ENCODE results near the gene KCTD10.
A peak's percentile ranks its signal among the peaks of the same experiment; 100 is the strongest.

KCTD10 gene

DNA sequence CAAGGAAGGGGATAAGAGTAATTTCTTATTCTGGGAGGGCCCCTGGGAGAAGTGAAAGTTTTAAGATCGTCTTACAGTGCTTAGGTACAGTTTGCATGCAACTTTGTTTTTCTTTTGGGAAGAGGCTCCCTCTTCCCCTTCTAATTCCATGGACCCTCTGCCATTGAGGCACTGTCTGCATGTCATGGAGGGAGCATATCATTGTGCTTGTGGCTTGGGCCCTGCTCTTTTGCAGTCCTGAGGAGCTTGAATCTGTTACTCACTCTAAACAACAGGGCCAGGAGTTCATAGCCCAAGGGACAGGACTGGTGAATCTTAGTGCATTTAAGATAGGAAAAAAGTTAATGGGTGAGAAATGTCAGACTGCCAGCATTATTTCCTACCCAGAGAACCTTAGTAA, 2.7 kb upstream of the KCTD10 start:
- H3K4me1 ChIP-seq (ENCODE audit: insufficient read depth, low read length, severe bottlenecking) = peaks cover 18% of the 10 kb centered on the region

DNA sequence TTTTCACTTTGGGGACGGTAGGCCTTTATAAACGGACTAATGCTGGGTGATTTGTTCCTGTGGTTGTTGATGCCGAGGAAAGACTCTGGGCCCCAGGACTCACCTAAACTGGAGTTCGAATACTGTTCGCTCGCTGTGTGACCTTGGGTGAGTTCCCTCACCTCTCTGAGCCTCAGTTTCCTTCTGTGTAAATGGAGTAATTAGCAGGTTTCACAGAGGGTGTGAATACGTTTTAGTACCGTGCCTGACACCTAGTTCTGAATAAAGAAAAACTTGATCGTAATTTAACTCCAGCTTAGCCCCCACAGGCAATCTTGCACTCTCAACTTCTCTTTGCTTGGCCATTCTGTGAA, 839 bp upstream of the KCTD10 start:
- no peaks in the 10 kb centered on the region for H3K27me3 ChIP-seq (ENCODE audit: insufficient read depth, low read length)
- H2AFZ ChIP-seq (ENCODE audit: low read length) = no peak overlapping the region
- peaks cover 18% of the 10 kb centered on the region for H3K4me1 ChIP-seq (ENCODE audit: insufficient read depth, low read length, severe bottlenecking)
- H4K20me1 ChIP-seq (ENCODE audit: insufficient read depth, low read length) = no peaks in the 10 kb centered on the region
- H3K4me2 ChIP-seq (ENCODE audit: low read length) = peak overlapping the region; percentile 93
- TF ChIP-seq, protein P1, sequence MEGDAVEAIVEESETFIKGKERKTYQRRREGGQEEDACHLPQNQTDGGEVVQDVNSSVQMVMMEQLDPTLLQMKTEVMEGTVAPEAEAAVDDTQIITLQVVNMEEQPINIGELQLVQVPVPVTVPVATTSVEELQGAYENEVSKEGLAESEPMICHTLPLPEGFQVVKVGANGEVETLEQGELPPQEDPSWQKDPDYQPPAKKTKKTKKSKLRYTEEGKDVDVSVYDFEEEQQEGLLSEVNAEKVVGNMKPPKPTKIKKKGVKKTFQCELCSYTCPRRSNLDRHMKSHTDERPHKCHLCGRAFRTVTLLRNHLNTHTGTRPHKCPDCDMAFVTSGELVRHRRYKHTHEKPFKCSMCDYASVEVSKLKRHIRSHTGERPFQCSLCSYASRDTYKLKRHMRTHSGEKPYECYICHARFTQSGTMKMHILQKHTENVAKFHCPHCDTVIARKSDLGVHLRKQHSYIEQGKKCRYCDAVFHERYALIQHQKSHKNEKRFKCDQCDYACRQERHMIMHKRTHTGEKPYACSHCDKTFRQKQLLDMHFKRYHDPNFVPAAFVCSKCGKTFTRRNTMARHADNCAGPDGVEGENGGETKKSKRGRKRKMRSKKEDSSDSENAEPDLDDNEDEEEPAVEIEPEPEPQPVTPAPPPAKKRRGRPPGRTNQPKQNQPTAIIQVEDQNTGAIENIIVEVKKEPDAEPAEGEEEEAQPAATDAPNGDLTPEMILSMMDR (IDR thresholded peaks at IDR 0.05; ENCODE audit: low read length) = no peak
- no peak for TF ChIP-seq EZH2 (IDR thresholded peaks at IDR 0.05; ENCODE audit: borderline replicate concordance, low read length)
- H3K27ac ChIP-seq (ENCODE audit: low read depth, low read length, poor library complexity, severe bottlenecking) = no peak overlapping the region
- H3K9me3 ChIP-seq (ENCODE audit: low read length) = no peaks in the 10 kb centered on the region
- no peaks in the 10 kb centered on the region for H3F3A ChIP-seq (ENCODE audit: insufficient read depth, low read length)
- H3K79me2 ChIP-seq (ENCODE audit: insufficient read depth, low read length) = peaks cover 29% of the 10 kb centered on the region
- no peaks in the 10 kb centered on the region for H3K9me2 ChIP-seq (ENCODE audit: low read depth, low read length)
- no peaks in the 10 kb centered on the region for H3K36me3 ChIP-seq (ENCODE audit: insufficient read depth, low read length)
- peak overlapping the region; percentile 76 for H3K9ac ChIP-seq (ENCODE audit: low read length)
- peak overlapping the region; percentile 92 for H3K4me3 ChIP-seq (ENCODE audit: low read depth, low read length, poor library complexity, severe bottlenecking)

More for the DNA sequence above, 2.7 kb upstream of the KCTD10 start:
- TF ChIP-seq EZH2 (IDR thresholded peaks at IDR 0.05; ENCODE audit: borderline replicate concordance, low read length) = no peak
- TF ChIP-seq, protein P1 (IDR thresholded peaks at IDR 0.05; ENCODE audit: low read length) = no peak
- Histone ChIP-seq H3K9me2 (ENCODE audit: low read depth, low read length) (no peaks in the 10 kb centered on the region), H3K27ac (ENCODE audit: low read depth, low read length, poor library complexity, severe bottlenecking) (no peak overlapping the region), H3F3A (ENCODE audit: insufficient read depth, low read length) (no peaks in the 10 kb centered on the region), H3K36me3 (ENCODE audit: insufficient read depth, low read length) (no peaks in the 10 kb centered on the region), H3K4me2 (ENCODE audit: low read length) (no peak overlapping the region), H3K4me3 (ENCODE audit: low read depth, low read length, poor library complexity, severe bottlenecking) (no peak overlapping the region), H2AFZ (ENCODE audit: low read length) (no peak overlapping the region), H3K79me2 (ENCODE audit: insufficient read depth, low read length) (peaks cover 25% of the 10 kb centered on the region), H3K9ac (ENCODE audit: low read length) (no peak overlapping the region), H3K9me3 (ENCODE audit: low read length) (no peaks in the 10 kb centered on the region), H3K27me3 (ENCODE audit: insufficient read depth, low read length) (no peaks in the 10 kb centered on the region), H4K20me1 (ENCODE audit: insufficient read depth, low read length) (no peaks in the 10 kb centered on the region)

DNA sequence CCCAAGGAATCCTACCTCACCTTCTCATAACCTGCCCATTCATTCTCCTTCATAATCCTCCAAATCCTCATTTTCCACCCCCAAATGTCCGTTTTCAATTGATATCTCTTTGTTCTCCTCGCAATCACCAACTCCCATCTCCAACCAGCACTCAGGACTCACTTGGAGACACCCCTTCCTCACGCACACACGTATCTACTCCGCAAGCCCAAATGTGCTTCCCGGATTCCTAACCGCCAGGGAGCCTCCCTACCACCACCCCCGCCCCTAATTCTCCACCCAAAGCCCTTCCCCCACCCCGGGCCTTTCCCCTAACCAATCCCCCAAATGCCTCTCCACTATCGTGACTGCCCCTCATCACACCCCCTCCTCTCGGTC, 304 bp downstream of the KCTD10 start:
- Histone ChIP-seq H4K20me1 (ENCODE audit: insufficient read depth, low read length) (no peaks in the 10 kb centered on the region), H3K27ac (ENCODE audit: low read depth, low read length, poor library complexity, severe bottlenecking) (no peak overlapping the region), H3K79me2 (ENCODE audit: insufficient read depth, low read length) (peaks cover 31% of the 10 kb centered on the region), H3F3A (ENCODE audit: insufficient read depth, low read length) (no peaks in the 10 kb centered on the region), H3K9ac (ENCODE audit: low read length) (peak overlapping the region; percentile 76), H3K4me2 (ENCODE audit: low read length) (peak overlapping the region; percentile 93), H3K4me3 (ENCODE audit: low read depth, low read length, poor library complexity, severe bottlenecking) (peak overlapping the region; percentile 92), H3K27me3 (ENCODE audit: insufficient read depth, low read length) (no peaks in the 10 kb centered on the region), H3K36me3 (ENCODE audit: insufficient read depth, low read length) (no peaks in the 10 kb centered on the region), H3K9me2 (ENCODE audit: low read depth, low read length) (no peaks in the 10 kb centered on the region), H3K9me3 (ENCODE audit: low read length) (no peaks in the 10 kb centered on the region), H3K4me1 (ENCODE audit: insufficient read depth, low read length, severe bottlenecking) (peaks cover 18% of the 10 kb centered on the region), H2AFZ (ENCODE audit: low read length) (no peak overlapping the region)
- no peak for TF ChIP-seq EZH2 (IDR thresholded peaks at IDR 0.05; ENCODE audit: borderline replicate concordance, low read length)
- TF ChIP-seq, protein P1 (IDR thresholded peaks at IDR 0.05; ENCODE audit: low read length) = no peak

Measured in OCI-LY1 (cell line).